Activated CD4-positive, CD25-positive, alpha-beta regulatory T cell treated with anti-CD3 and anti-CD28 coated beads, Interleukin-2, amount 50 U/mL, for 72 hours (primary cell): ENCODE data around the gene JAZF1.

Source experiments
- DNase-seq: peaks from one replicate; pipeline ENCODE4 v3.0.0; 2021

The JAZF1 gene

GRCh38 chr7:27958933-27959548 lies 221.6 kb downstream of the JAZF1 start:
- DNase-seq = no peak

GRCh38 chr7:27955596-27955995 lies 225.0 kb downstream of the JAZF1 start:
- no peak for DNase-seq

GRCh38 chr7:27955011-27955410 lies 225.6 kb downstream of the JAZF1 start:
- no peak for DNase-seq

GRCh38 chr7:27953777-27954176 lies 226.8 kb downstream of the JAZF1 start:
- no peak for DNase-seq

GRCh38 chr7:27953361-27953760 lies 227.2 kb downstream of the JAZF1 start:
- no peak for DNase-seq

GRCh38 chr7:27952456-27953285 lies 227.9 kb downstream of the JAZF1 start:
- no peak for DNase-seq

GRCh38 chr7:27950123-27950522 lies 230.5 kb downstream of the JAZF1 start:
- no peak for DNase-seq

GRCh38 chr7:27948861-27949260 lies 231.7 kb downstream of the JAZF1 start:
- no peak for DNase-seq

- no peak for DNase-seq
These were observed 232.9 kb downstream of the JAZF1 start for GRCh38 chr7:27947586-27948278.

- DNase-seq = no peak
These were observed 234.2 kb downstream of the JAZF1 start for GRCh38 chr7:27946351-27946750.

DNA sequence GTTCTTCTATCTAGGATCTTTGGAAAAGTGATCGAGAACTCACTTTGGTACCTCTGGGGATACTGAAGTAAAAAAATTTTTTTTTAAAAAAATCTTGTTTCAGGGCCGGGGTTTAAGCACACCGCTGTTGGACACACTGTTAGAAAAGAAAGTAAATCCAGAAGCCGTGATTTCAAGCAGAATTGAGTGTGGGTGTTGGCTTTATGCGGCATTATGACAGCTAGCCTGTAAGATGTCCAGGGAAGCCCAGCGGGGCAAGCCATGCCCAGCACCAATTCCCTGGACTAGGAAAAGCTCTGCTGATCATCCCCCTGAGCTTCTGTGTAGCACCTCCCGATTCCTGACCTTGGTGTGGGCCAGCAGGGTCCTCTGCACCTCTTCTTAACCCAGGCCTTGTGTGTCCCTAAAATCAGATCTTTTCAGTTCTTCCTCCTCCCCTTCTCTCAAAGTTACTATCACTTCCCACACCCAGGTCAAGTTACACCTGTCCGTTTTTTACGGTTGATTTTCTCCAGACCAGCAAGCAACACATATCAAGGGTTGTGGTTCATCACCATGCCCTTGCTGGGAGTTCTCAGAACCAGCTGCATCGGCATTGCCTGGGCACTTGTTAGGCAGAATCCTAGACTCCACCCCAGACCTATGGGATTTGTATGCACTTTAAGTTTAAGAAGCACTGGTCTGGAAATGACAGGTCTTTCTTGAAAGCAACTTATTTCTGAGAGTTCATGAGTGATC lies 235.4 kb downstream of the JAZF1 start:
- no peak for DNase-seq

DNA sequence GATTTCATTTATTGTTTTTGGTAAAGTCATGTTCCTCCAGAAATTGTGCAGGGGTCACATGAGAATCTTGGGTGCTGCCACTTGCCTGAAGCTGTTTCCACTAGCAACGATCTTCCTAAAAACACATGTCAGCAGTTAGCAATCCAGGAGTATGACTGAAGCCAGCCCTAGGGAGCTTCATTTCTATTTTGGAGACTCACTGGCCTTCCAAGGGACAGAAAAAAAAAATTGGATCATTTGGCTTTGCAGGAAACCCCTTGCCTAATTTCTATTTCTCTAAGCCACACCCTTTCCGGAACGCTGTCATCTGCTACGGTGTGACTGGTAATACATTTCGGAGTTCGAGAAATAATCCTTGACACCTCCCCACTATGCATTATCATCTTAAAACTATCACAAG lies 236.0 kb downstream of the JAZF1 start:
- DNase-seq = no peak

GRCh38 chr7:27943241-27943640 lies 237.4 kb downstream of the JAZF1 start:
- no peak for DNase-seq

DNA sequence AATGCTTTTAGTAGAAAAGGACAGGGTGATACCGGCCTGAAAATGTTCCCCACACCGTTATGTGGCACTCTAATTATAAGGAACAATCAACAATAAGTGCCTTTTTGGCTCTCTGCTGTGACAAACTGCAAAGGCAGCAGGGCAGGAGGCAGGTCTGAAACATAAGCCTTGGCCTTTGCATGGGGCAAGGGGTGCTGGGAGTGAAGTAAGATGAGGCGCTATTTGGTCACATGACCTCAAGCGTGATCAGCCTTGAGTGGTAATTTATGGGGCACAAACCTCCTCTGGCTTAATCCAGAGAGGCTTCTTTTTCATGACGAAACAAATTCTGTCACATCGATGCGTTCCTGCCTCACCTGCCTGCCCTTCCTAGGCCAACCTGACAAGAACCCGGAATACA lies 237.9 kb downstream of the JAZF1 start:
- DNase-seq = no peak

- DNase-seq = no peak
These were observed 239.1 kb downstream of the JAZF1 start for GRCh38 chr7:27941522-27941921.

- DNase-seq = no peak
These were observed 240.3 kb downstream of the JAZF1 start for GRCh38 chr7:27940341-27940740.

DNA sequence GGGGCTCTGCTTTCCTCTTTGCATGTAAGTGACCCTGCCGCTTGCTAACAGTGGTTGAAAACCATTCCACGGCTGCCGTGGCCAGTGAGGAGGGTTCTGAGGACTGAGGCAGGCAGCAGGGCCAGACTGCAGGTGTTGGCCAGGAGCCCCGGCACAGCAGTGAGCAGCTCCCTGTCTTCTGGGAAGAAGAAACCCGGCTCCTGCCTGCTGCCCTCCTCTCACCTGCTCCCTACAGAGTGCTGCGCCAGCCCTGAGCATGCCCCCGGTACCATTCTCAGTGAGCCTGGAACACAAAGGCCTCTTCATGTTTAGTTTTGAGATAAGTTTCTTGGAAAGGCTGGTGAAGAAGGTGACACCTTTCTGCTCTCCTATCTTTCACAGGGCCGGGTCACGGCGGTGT lies 240.7 kb downstream of the JAZF1 start:
- no peak for DNase-seq

- no peak for DNase-seq
These were observed 243.9 kb downstream of the JAZF1 start for GRCh38 chr7:27936768-27937102.

GRCh38 chr7:27936047-27936767 lies 244.4 kb downstream of the JAZF1 start:
- DNase-seq = no peak

GRCh38 chr7:27933671-27934565 lies 246.7 kb downstream of the JAZF1 start:
- DNase-seq = no peak

DNA sequence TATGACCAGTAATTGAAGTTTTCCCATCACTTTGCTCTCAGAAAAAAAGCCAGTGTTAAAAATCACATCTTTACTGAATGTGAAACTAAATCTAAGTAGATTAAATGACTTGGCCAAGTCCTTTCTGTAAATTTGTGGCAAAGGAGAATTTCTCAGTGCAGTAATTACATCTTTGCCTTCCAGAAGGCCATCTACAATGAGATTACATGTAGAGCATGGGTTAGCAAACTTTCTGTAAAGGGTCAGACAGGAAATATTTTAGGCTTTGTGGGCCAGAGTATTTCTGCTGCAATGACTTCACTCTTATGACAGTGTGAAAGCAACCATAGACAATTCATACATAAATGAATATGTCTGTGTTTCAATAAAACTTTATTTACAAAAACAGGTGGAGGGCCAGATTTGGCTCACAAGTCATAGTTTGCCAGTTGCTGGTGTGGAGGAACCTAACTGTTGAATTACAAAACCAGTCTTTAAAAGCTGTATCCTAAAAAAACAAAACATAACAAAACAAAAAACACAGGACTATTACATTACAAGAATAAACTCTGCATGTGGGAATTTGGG lies 249.6 kb downstream of the JAZF1 start:
- DNase-seq = no peak
